ENCODE results near the gene SPNS3. TPM values are rescaled to one million over a fixed set of nuclear protein-coding genes. Genes with fewer than 3 reads are reported as not detected.

Gene SPNS3
- total RNA-seq, 1 donor from 2014 or later = not detected

GRCh38 chr17:4513113-4514032 lies 79.6 kb downstream of the SPNS3 start:
- Mint-ChIP-seq H3K27ac (ENCODE audit: unreplicated experiment) (no peak overlapping the region), H3K4me1 (ENCODE audit: low read depth, unreplicated experiment) (peaks cover 20% of the 10 kb centered on the region)
- TF ChIP-seq CTCF (IDR thresholded peaks at IDR 0.05; ENCODE audit: partially characterized antibody, unreplicated experiment) = no peak

GRCh38 chr17:4514206-4514605 lies 80.5 kb downstream of the SPNS3 start:
- peaks cover 5% of the 10 kb centered on the region for H3K36me3 Mint-ChIP-seq (ENCODE audit: unreplicated experiment)
- TF ChIP-seq CTCF (IDR thresholded peaks at IDR 0.05; ENCODE audit: partially characterized antibody, unreplicated experiment) = no peak
- H3K27me3 Mint-ChIP-seq (ENCODE audit: unreplicated experiment) = peaks cover 15% of the 10 kb centered on the region
- peaks cover 8% of the 10 kb centered on the region for H3K9me3 Mint-ChIP-seq (ENCODE audit: unreplicated experiment)
- DNase-seq = no peak
- peaks cover 16% of the 10 kb centered on the region for H3K4me1 Mint-ChIP-seq (ENCODE audit: low read depth, unreplicated experiment)
- H3K27ac Mint-ChIP-seq (ENCODE audit: unreplicated experiment) = no peak overlapping the region
- H3K4me3 Mint-ChIP-seq (ENCODE audit: unreplicated experiment) = no peak overlapping the region

More at GRCh38 chr17:4513113-4514032, 79.6 kb downstream of the SPNS3 start:
- Mint-ChIP-seq H3K27me3 (ENCODE audit: unreplicated experiment) (peaks cover 14% of the 10 kb centered on the region), H3K36me3 (ENCODE audit: unreplicated experiment) (peaks cover 5% of the 10 kb centered on the region), H3K4me3 (ENCODE audit: unreplicated experiment) (no peak overlapping the region), H3K9me3 (ENCODE audit: unreplicated experiment) (peaks cover 8% of the 10 kb centered on the region)
- no peak for DNase-seq

GRCh38 chr17:4514779-4515178 lies 81.0 kb downstream of the SPNS3 start:
- H3K36me3 Mint-ChIP-seq (ENCODE audit: unreplicated experiment) = peaks cover 5% of the 10 kb centered on the region
- H3K9me3 Mint-ChIP-seq (ENCODE audit: unreplicated experiment) = peaks cover 8% of the 10 kb centered on the region
- peaks cover 15% of the 10 kb centered on the region for H3K27me3 Mint-ChIP-seq (ENCODE audit: unreplicated experiment)
- no peak overlapping the region for H3K4me3 Mint-ChIP-seq (ENCODE audit: unreplicated experiment)
- no peak for DNase-seq
- TF ChIP-seq CTCF (IDR thresholded peaks at IDR 0.05; ENCODE audit: partially characterized antibody, unreplicated experiment) = no peak
- no peak overlapping the region for H3K27ac Mint-ChIP-seq (ENCODE audit: unreplicated experiment)
- peaks cover 16% of the 10 kb centered on the region for H3K4me1 Mint-ChIP-seq (ENCODE audit: low read depth, unreplicated experiment)

- Mint-ChIP-seq H3K36me3 (ENCODE audit: unreplicated experiment) (peaks cover 5% of the 10 kb centered on the region), H3K4me1 (ENCODE audit: low read depth, unreplicated experiment) (peaks cover 18% of the 10 kb centered on the region), H3K9me3 (ENCODE audit: unreplicated experiment) (peaks cover 8% of the 10 kb centered on the region), H3K27ac (ENCODE audit: unreplicated experiment) (no peak overlapping the region), H3K4me3 (ENCODE audit: unreplicated experiment) (no peak overlapping the region), H3K27me3 (ENCODE audit: unreplicated experiment) (peaks cover 15% of the 10 kb centered on the region)
- no peak for DNase-seq
- no peak for TF ChIP-seq CTCF (IDR thresholded peaks at IDR 0.05; ENCODE audit: partially characterized antibody, unreplicated experiment)
These were observed 81.8 kb downstream of the SPNS3 start for GRCh38 chr17:4515501-4515900.

- H3K4me3 Mint-ChIP-seq (ENCODE audit: unreplicated experiment) = no peak overlapping the region
- TF ChIP-seq CTCF (IDR thresholded peaks at IDR 0.05; ENCODE audit: partially characterized antibody, unreplicated experiment) = no peak
- H3K27ac Mint-ChIP-seq (ENCODE audit: unreplicated experiment) = no peak overlapping the region
- peaks cover 10% of the 10 kb centered on the region for H3K27me3 Mint-ChIP-seq (ENCODE audit: unreplicated experiment)
- peaks cover 5% of the 10 kb centered on the region for H3K36me3 Mint-ChIP-seq (ENCODE audit: unreplicated experiment)
- H3K9me3 Mint-ChIP-seq (ENCODE audit: unreplicated experiment) = peaks cover 6% of the 10 kb centered on the region
- peaks cover 25% of the 10 kb centered on the region for H3K4me1 Mint-ChIP-seq (ENCODE audit: low read depth, unreplicated experiment)
- DNase-seq = no peak
These were observed 83.0 kb downstream of the SPNS3 start for GRCh38 chr17:4516735-4517134.
